ENCODE results near the gene GSTK1.

Gene GSTK1

DNA sequence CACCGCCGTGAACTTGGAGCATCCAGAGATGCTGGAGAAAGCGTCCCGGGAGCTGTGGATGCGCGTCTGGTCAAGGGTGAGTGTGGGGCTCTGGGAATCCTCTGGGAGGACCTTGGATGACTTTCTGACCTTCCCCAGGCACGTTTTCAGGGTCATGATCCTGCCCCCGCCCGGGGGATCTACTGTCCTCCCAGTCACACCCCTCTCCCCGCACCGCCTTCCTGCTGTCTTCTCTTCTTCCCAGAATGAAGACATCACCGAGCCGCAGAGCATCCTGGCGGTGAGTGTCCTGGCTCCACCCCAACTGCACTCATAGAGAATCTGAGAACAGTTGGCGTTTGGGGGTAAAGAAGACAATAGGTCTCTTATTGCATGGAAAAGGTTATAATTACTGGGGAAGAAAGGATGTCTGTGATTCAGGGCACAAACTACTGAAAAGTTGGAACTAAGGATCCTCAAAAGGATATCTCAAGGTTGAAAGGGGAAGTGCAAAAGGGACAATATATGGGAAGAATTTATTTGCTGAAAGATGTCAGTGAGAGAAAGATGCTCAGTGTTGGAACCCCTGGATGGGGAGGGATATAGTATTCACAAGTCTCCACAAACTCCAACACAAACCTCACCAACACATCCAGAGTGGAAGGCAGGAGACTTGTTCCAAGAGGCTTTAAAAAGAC, 1.9 kb downstream of the GSTK1 start:
- H3K4me1 ChIP-seq (ENCODE audit: low read length), result 0 out of 2 replicates have a peak, but pooled peaks cover 2% of the 10 kb centered on the region
- no peak overlapping the region for H3K9ac ChIP-seq (ENCODE audit: low read length)
- TF ChIP-seq EZH2 (optimal IDR thresholded peaks at IDR 0.05; ENCODE audit: low read depth, low read length) (no peak), EZH2phosphoT487 (IDR thresholded peaks at IDR 0.05; ENCODE audit: low read length) (no peak)
- TF ChIP-seq, protein P1, sequence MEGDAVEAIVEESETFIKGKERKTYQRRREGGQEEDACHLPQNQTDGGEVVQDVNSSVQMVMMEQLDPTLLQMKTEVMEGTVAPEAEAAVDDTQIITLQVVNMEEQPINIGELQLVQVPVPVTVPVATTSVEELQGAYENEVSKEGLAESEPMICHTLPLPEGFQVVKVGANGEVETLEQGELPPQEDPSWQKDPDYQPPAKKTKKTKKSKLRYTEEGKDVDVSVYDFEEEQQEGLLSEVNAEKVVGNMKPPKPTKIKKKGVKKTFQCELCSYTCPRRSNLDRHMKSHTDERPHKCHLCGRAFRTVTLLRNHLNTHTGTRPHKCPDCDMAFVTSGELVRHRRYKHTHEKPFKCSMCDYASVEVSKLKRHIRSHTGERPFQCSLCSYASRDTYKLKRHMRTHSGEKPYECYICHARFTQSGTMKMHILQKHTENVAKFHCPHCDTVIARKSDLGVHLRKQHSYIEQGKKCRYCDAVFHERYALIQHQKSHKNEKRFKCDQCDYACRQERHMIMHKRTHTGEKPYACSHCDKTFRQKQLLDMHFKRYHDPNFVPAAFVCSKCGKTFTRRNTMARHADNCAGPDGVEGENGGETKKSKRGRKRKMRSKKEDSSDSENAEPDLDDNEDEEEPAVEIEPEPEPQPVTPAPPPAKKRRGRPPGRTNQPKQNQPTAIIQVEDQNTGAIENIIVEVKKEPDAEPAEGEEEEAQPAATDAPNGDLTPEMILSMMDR (IDR thresholded peaks at IDR 0.05; ENCODE audit: low read length), result no peak
- no peaks in the 10 kb centered on the region for H3K9me2 ChIP-seq (replicated peaks; ENCODE audit: insufficient read depth, low read length)
- no peak overlapping the region for H3K4me3 ChIP-seq (ENCODE audit: low read length)
- H3K27me3 ChIP-seq (replicated peaks; ENCODE audit: insufficient read depth, low read length), result no peaks in the 10 kb centered on the region
- H3K79me2 ChIP-seq (ENCODE audit: low read length), result peaks cover 20% of the 10 kb centered on the region
- no peak overlapping the region for H2AFZ ChIP-seq (ENCODE audit: low read length)
- H3F3A ChIP-seq (ENCODE audit: insufficient read depth, low read length), result no peaks in the 10 kb centered on the region
- DNase-seq, result no peak
- H3K36me3 ChIP-seq (replicated peaks; ENCODE audit: insufficient read depth, low read length), result 0 out of 2 replicates have a peak, but pooled peaks cover 5% of the 10 kb centered on the region
- H3K27ac ChIP-seq (ENCODE audit: low read length), result no peak overlapping the region
- no peaks in the 10 kb centered on the region for H4K20me1 ChIP-seq (ENCODE audit: insufficient read depth, low read length)
- H3K4me2 ChIP-seq (ENCODE audit: low read depth, low read length), result no peak overlapping the region
- no peaks in the 10 kb centered on the region for H3K9me3 ChIP-seq (replicated peaks; ENCODE audit: insufficient read depth, low read length)

DNA sequence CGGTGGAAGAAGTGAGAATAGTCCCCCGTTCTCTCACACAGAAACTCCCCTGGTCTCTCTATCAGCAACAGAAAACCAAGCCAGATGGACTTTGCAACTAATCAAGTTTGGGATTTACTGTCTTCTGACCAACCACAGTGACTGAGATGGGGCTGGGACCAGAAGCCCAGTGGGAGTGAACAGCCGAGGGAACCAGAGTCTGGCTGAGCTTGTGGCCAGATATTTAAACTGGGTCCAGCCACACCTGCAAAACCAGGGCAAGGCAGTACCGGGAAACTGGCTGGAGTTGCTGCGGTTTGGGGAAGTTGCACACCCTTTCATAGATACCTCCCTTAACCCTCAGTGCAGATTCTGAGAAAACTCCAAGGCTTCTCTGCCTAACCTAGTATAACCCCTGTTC, 6.0 kb downstream of the GSTK1 start:
- Histone ChIP-seq H3K4me1 (ENCODE audit: low read length) (no peaks in the 10 kb centered on the region), H2AFZ (ENCODE audit: low read length) (no peak overlapping the region), H3K9me2 (replicated peaks; ENCODE audit: insufficient read depth, low read length) (no peaks in the 10 kb centered on the region), H3F3A (ENCODE audit: insufficient read depth, low read length) (0 out of 2 replicates have a peak, but pooled peaks cover 3% of the 10 kb centered on the region), H4K20me1 (ENCODE audit: insufficient read depth, low read length) (no peaks in the 10 kb centered on the region), H3K4me3 (ENCODE audit: low read length) (no peak overlapping the region), H3K9ac (ENCODE audit: low read length) (no peak overlapping the region), H3K79me2 (ENCODE audit: low read length) (peaks cover 11% of the 10 kb centered on the region), H3K27me3 (replicated peaks; ENCODE audit: insufficient read depth, low read length) (no peaks in the 10 kb centered on the region), H3K9me3 (replicated peaks; ENCODE audit: insufficient read depth, low read length) (no peaks in the 10 kb centered on the region), H3K36me3 (replicated peaks; ENCODE audit: insufficient read depth, low read length) (0 out of 2 replicates have a peak, but pooled peaks cover 5% of the 10 kb centered on the region), H3K4me2 (ENCODE audit: low read depth, low read length) (no peak overlapping the region), H3K27ac (ENCODE audit: low read length) (no peak overlapping the region)
- TF ChIP-seq, protein P1 (IDR thresholded peaks at IDR 0.05; ENCODE audit: low read length), result no peak
- TF ChIP-seq EZH2phosphoT487 (IDR thresholded peaks at IDR 0.05; ENCODE audit: low read length) (no peak), EZH2 (optimal IDR thresholded peaks at IDR 0.05; ENCODE audit: low read depth, low read length) (no peak)
- no peak for DNase-seq

DNA sequence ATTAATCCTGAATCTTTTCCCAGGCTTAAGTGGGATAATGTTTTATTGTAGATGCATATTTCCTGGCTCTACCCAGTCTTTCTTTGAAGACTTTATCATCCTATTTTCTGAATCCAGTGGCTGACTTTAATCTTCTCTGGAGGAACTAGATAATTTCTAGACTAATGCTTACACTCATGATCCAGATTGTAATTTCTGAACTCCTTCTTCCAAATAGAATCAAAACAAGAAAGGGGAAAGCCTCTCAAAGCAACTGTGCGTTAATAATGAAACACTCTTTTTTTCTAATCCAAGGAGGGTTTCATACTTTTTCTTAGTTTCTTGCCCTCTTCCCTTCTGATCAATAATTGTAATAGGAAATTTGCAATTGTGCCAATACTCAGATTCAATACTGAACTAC, 8.0 kb downstream of the GSTK1 start:
- H4K20me1 ChIP-seq (ENCODE audit: insufficient read depth, low read length), result no peaks in the 10 kb centered on the region
- H3K9me3 ChIP-seq (replicated peaks; ENCODE audit: insufficient read depth, low read length), result no peaks in the 10 kb centered on the region
- no peak for DNase-seq
- H3K4me1 ChIP-seq (ENCODE audit: low read length), result no peaks in the 10 kb centered on the region
- 0 out of 2 replicates have a peak, but pooled peaks cover 3% of the 10 kb centered on the region for H3F3A ChIP-seq (ENCODE audit: insufficient read depth, low read length)
- H3K27ac ChIP-seq (ENCODE audit: low read length), result no peak overlapping the region
- H3K36me3 ChIP-seq (replicated peaks; ENCODE audit: insufficient read depth, low read length), result 0 out of 2 replicates have a peak, but pooled peaks cover 5% of the 10 kb centered on the region
- no peaks in the 10 kb centered on the region for H3K79me2 ChIP-seq (ENCODE audit: low read length)
- H3K4me3 ChIP-seq (ENCODE audit: low read length), result no peak overlapping the region
- H3K9ac ChIP-seq (ENCODE audit: low read length), result no peak overlapping the region
- no peaks in the 10 kb centered on the region for H3K9me2 ChIP-seq (replicated peaks; ENCODE audit: insufficient read depth, low read length)
- TF ChIP-seq EZH2 (optimal IDR thresholded peaks at IDR 0.05; ENCODE audit: low read depth, low read length) (no peak), EZH2phosphoT487 (IDR thresholded peaks at IDR 0.05; ENCODE audit: low read length) (no peak)
- TF ChIP-seq, protein P1 (IDR thresholded peaks at IDR 0.05; ENCODE audit: low read length), result no peak
- no peaks in the 10 kb centered on the region for H3K27me3 ChIP-seq (replicated peaks; ENCODE audit: insufficient read depth, low read length)
- no peak overlapping the region for H2AFZ ChIP-seq (ENCODE audit: low read length)
- H3K4me2 ChIP-seq (ENCODE audit: low read depth, low read length), result no peak overlapping the region

Data from MM.1S (cell line).